HepG2 (cell line): ENCODE results near the gene CYTH1. TPM values are rescaled to one million over a fixed set of nuclear protein-coding genes. Genes with fewer than 3 reads are reported as not detected.
A peak's percentile ranks its signal among the peaks of the same experiment; 100 is the strongest.

Experiments
- ATAC-seq: fragments of 200-7000 bp; cut with Tn5 transposase; 3 replicates; pipeline ENCODE4 v1.9.1; 2020; ENCODE audit warnings: mild to moderate bottlenecking, moderate library complexity
- BruUV-seq: library from RNA; stranded (reverse); fragments of 400-500 nt; replicated peaks from 2 replicates; lab custom pipeline; 2021; lab: Mats Ljungman, UMichigan
- CTCF ChIA-PET: fragments of 300-600 bp; formaldehyde crosslinking; extraction: SDS; loops from one replicate; lab custom pipeline; 2021; ENCODE audit warnings: low total read pairs, inconsistent platforms, low intra/inter-chr PET ratio; lab: Yijun Ruan, JAX
- POLR2A ChIA-PET: fragments of 350-600 bp; sonication (Branson Sonifier 250); formaldehyde crosslinking; loops from one replicate; lab custom pipeline; 2020; ENCODE audit warnings: antibody characterized with exemption, inconsistent platforms; lab: Yijun Ruan, JAX
- DNase-seq: peaks from one replicate; pipeline ENCODE4 v3.0.0-alpha.2; 2015; ENCODE audit warnings: low spot score
- FAIRE-seq: peaks from 3 replicates; lab custom pipeline; 2011; peaks lifted over from hg19 to GRCh38; lab: Jason Lieb, UNC
- H2AFZ ChIP-seq: one replicate; pipeline ENCODE4 v1.6.1; 2011; ENCODE audit warnings: low read length, inconsistent platforms
- H3K27ac ChIP-seq: fragments of 300-600 bp; 3 replicates; pipeline ENCODE4 v1.8.0; 2011; ENCODE audit warnings: mixed run types, mild to moderate bottlenecking, mixed read lengths, low read length, inconsistent platforms; ENCODE audit not compliant: insufficient read depth; ENCODE audit errors: extremely low read length
- H3K27me3 ChIP-seq, 2 experiments: fragments of 200-600 bp in 1 of 2; 2 replicates in 1 of 2; 3 replicates in 1 of 2; pipeline versions ENCODE4 v1.6.0 to v1.8.0; 2011; ENCODE audit warnings: low read length in 2 of 2, mild to moderate bottlenecking in 2 of 2, moderate library complexity in 2 of 2, inconsistent platforms in 1 of 2; ENCODE audit not compliant: insufficient read depth in 2 of 2, control insufficient read depth in 1 of 2
- H3K36me3 ChIP-seq, 2 experiments: fragments of 200-600 bp in 1 of 2; replicated peaks in 1 of 2; 2 replicates in 1 of 2; 3 replicates in 1 of 2; pipeline versions ENCODE4 v1.5.1 to v1.8.0; 2011; ENCODE audit warnings: low read length in 2 of 2, inconsistent platforms in 1 of 2; ENCODE audit not compliant: insufficient read depth in 2 of 2, control insufficient read depth in 1 of 2
- H3K4me1 ChIP-seq: 2 replicates; pipeline ENCODE4 v1.5.1; 2012; ENCODE audit warnings: low read length, inconsistent platforms; ENCODE audit not compliant: insufficient read depth
- H3K4me2 ChIP-seq: 2 replicates; pipeline ENCODE4 v1.6.0; 2011; ENCODE audit warnings: low read depth, low read length, inconsistent platforms
- H3K4me3 ChIP-seq, 3 experiments: fragments of 200-600 bp in 1 of 3; sonication (generic), shearing (Covaris generic) in 1 of 3; replicated peaks in 1 of 3; 2 replicates each; pipeline ENCODE4 v1.5.1; 2011 to 2016; ENCODE audit warnings: low read length in 3 of 3, inconsistent platforms in 2 of 3, low read depth in 2 of 3, mild to moderate bottlenecking in 2 of 3, control low read depth in 1 of 3, mixed read lengths in 1 of 3; ENCODE audit not compliant: insufficient read depth in 1 of 3
- H3K79me2 ChIP-seq: one replicate; pipeline ENCODE4 v1.6.1; 2011; ENCODE audit warnings: low read length, inconsistent platforms; ENCODE audit not compliant: insufficient read depth
- H3K9ac ChIP-seq: 2 replicates; pipeline ENCODE4 v1.6.0; 2011; ENCODE audit warnings: mild to moderate bottlenecking, low read depth, low read length, inconsistent platforms; ENCODE audit not compliant: insufficient read depth
- H3K9me3 ChIP-seq: 2 replicates; pipeline ENCODE4 v1.5.1; 2012; ENCODE audit warnings: mild to moderate bottlenecking, low read length
- H4K20me1 ChIP-seq: 2 replicates; pipeline ENCODE4 v1.6.0; 2011; ENCODE audit warnings: inconsistent platforms, mild to moderate bottlenecking, low read length, moderate library complexity; ENCODE audit not compliant: insufficient read depth
- ARID5B ChIP-seq: IDR thresholded peaks from 2 replicates; pipeline ENCODE4 v1.4.0; 2020; ENCODE audit warnings: mild to moderate bottlenecking, missing genetic modification reagents
- DNMT1 ChIP-seq: sonication (generic); formaldehyde crosslinking; IDR thresholded peaks from 2 replicates; pipeline ENCODE4 v1.5.1; 2020; ENCODE audit warnings: mild to moderate bottlenecking, missing genetic modification reagents
- HMGA1 ChIP-seq: sonication (generic); formaldehyde crosslinking; conservative IDR thresholded peaks from 2 replicates; pipeline ENCODE4 v1.4.0; 2020; ENCODE audit warnings: missing genetic modification reagents
- PHF8 ChIP-seq: sonication (generic); formaldehyde crosslinking; IDR thresholded peaks from 2 replicates; pipeline ENCODE4 v1.5.0; 2020; ENCODE audit warnings: missing genetic modification reagents
- RARA ChIP-seq: IDR thresholded peaks from 2 replicates; pipeline ENCODE4 v1.6.1; 2016; ENCODE audit warnings: missing genetic modification reagents, missing compliant biosample characterization
- ZC3H4 ChIP-seq: sonication (generic); formaldehyde crosslinking; IDR thresholded peaks from 2 replicates; pipeline ENCODE4 v1.4.0; 2020; ENCODE audit warnings: missing genetic modification reagents, borderline replicate concordance
- ZFP1 ChIP-seq: IDR thresholded peaks from 2 replicates; pipeline ENCODE4 v1.6.1; 2016
- ZFY ChIP-seq: sonication (generic); formaldehyde crosslinking; IDR thresholded peaks from 2 replicates; pipeline ENCODE4 v1.4.0; 2020; ENCODE audit warnings: missing genetic modification reagents
- ZNF281 ChIP-seq: sonication (generic); formaldehyde crosslinking; IDR thresholded peaks from 2 replicates; pipeline ENCODE4 v1.4.0; 2020; ENCODE audit warnings: missing genetic modification reagents, borderline replicate concordance
- ZNF646 ChIP-seq: sonication (generic); formaldehyde crosslinking; IDR thresholded peaks from 2 replicates; pipeline ENCODE4 v1.9.0; 2021; ENCODE audit warnings: mild to moderate bottlenecking, missing genetic modification reagents
- WGBS: methylation state at CpG from one replicate; pipeline ENCODE4 v1.1.6; 2017; ENCODE audit warnings: low lambda C conversion rate; 5-methylcytosine and 5-hydroxymethylcytosine counted together
- in situ Hi-C: cut with HindIII; loops from 2 replicates; pipeline ENCODE4 v1.10.0; 2017; ENCODE audit warnings: low pct_unique_long_range_greater_than_20kb; ENCODE audit not compliant: extremely low pct_ligation_motif_present
- intact Hi-C: fragments of 100-400 bp; cut with micrococcal nuclease; formaldehyde crosslinking; loops from one replicate; pipeline ENCODE4 v1.10.0; 2022; ENCODE audit not compliant: unreplicated experiment
- polyA plus RNA-seq, 8 experiments: library from polyadenylated mRNA; depleted of rRNA in 3 of 8; stranded (reverse) in 7 of 8; unstranded in 1 of 8; fragments of >200 nt; fragmentation: Illumina TruSeq in 4 of 8; extraction: Trizol in 4 of 8; gene quantifications; 2 replicates each; pipeline versions ENCODE4 v1.2.1 to v1.2.3, GENCODE V29; 2011 to 2016; ENCODE audit warnings: low read depth in 4 of 8, missing spikeins in 1 of 8, mixed read lengths in 1 of 8; ENCODE audit not compliant: insufficient read depth in 1 of 8
- total RNA-seq, 5 experiments: library from RNA; depleted of rRNA; stranded (reverse); fragments of >200 nt; fragmentation: Illumina TruSeq; extraction: Trizol; gene quantifications; 2 replicates each; pipeline ENCODE4 v1.2.3, GENCODE V29; 2016; ENCODE audit warnings: low read depth in 1 of 5

CYTH1 gene
- total and polyA plus RNA-seq, 2 of the 13 experiments (the other 11 are each of a cell fraction or from before 2014, with no cell fraction given): 20.1 to 48.9 TPM

GRCh38 chr17:78641243-78641642, 140.8 kb downstream of the CYTH1 start:
- H3K36me3 ChIP-seq: no peaks in the 10 kb centered on the region
- peak; percentile 76 for DNase-seq
- no TSS peak for BruUV-seq
- no peaks in the 10 kb centered on the region; a peak in 1 of 5 replicates for H3K27me3 ChIP-seq
- H3K4me1 ChIP-seq: peaks cover 43% of the 10 kb centered on the region
- no peaks in the 10 kb centered on the region for H3K9me3 ChIP-seq
- ChIA-PET POLR2A (interaction anchor here (0.7 to 1.5 kb wide), 6 partner anchors 9 to 132 kb away, joined by 3 to 5 read pairs (median 3); no protein-coding TSS in a partner anchor), CTCF (no interaction called here)
- H3K27ac ChIP-seq: no peak overlapping the region
- WGBS: 11% methylated on average over 4 of the region's 6 CpGs
- peak; percentile 91 for ATAC-seq
- intact Hi-C loops: no loop called here
- in situ Hi-C loops: no loop called here
- no peaks in the 10 kb centered on the region for H3K79me2 ChIP-seq
- H3K4me2 ChIP-seq: peak overlapping the region; percentile 48
- H2AFZ ChIP-seq: no peak overlapping the region
- H3K4me3 ChIP-seq: no peak overlapping the region
- FAIRE-seq: peak; percentile 77
- H4K20me1 ChIP-seq: no peaks in the 10 kb centered on the region
- H3K9ac ChIP-seq: no peak overlapping the region
- TF ChIP-seq ZNF646 (CRISPR knock-in tag): peak; percentile 83; the same call in 1 of the 2 replicates
- no peak for TF ChIP-seq HMGA1 (CRISPR knock-in tag)
- TF ChIP-seq ZC3H4 (CRISPR knock-in tag): no peak
- TF ChIP-seq ZFP1 (CRISPR knock-in tag): no peak
- TF ChIP-seq ZFY (CRISPR knock-in tag): 0 out of 2 replicates have a peak, but pooled peaks have one; percentile 19
- TF ChIP-seq ZNF281 (CRISPR knock-in tag): no peak
- no peak for TF ChIP-seq PHF8 (CRISPR knock-in tag)
- peak; percentile 50 for TF ChIP-seq ARID5B
- TF ChIP-seq RARA (CRISPR knock-in tag): peak; percentile 26; the same call in 1 of the 2 replicates
- no peak for TF ChIP-seq DNMT1 (CRISPR knock-in tag)
